GM19043 (cell line): ENCODE measurements around the gene CACNA1D.

Experiments used
- ATAC-seq: cut with Tn5 transposase; IDR thresholded peaks from one replicate; pipeline ENCODE4 v1.9.1; 2021; ENCODE audit warnings: low read depth; ENCODE audit not compliant: unreplicated experiment

The CACNA1D gene

GRCh38 chr3:53675942-53676341 lies 181.5 kb downstream of the CACNA1D start:
- no peak for ATAC-seq

- ATAC-seq: no peak
Measured at GRCh38 chr3:53677413-53677812, 183.0 kb downstream of the CACNA1D start.

GRCh38 chr3:53680028-53680427 lies 185.6 kb downstream of the CACNA1D start:
- ATAC-seq: no peak

- ATAC-seq: no peak
Measured at GRCh38 chr3:53682807-53683206, 188.4 kb downstream of the CACNA1D start.

GRCh38 chr3:53688066-53688465 lies 193.7 kb downstream of the CACNA1D start:
- no peak for ATAC-seq

GRCh38 chr3:53688989-53689388 lies 194.6 kb downstream of the CACNA1D start:
- no peak for ATAC-seq

- no peak for ATAC-seq
Measured at GRCh38 chr3:53689681-53690080, 195.3 kb downstream of the CACNA1D start.

GRCh38 chr3:53690521-53690920 lies 196.1 kb downstream of the CACNA1D start:
- ATAC-seq: no peak

GRCh38 chr3:53691349-53691748 lies 196.9 kb downstream of the CACNA1D start:
- ATAC-seq: no peak

GRCh38 chr3:53691885-53692284 lies 197.5 kb downstream of the CACNA1D start:
- no peak for ATAC-seq

GRCh38 chr3:53693451-53693850 lies 199.0 kb downstream of the CACNA1D start:
- ATAC-seq: no peak

GRCh38 chr3:53694046-53694445 lies 199.6 kb downstream of the CACNA1D start:
- ATAC-seq: no peak

- no peak for ATAC-seq
Measured at GRCh38 chr3:53694666-53695323, 200.4 kb downstream of the CACNA1D start.

- no peak for ATAC-seq
Measured at GRCh38 chr3:53695324-53695690, 200.9 kb downstream of the CACNA1D start.

- no peak for ATAC-seq
Measured at GRCh38 chr3:53696401-53697172, 202.2 kb downstream of the CACNA1D start.

- no peak for ATAC-seq
Measured at GRCh38 chr3:53700441-53700840, 206.0 kb downstream of the CACNA1D start.

GRCh38 chr3:53702776-53703530 lies 208.5 kb downstream of the CACNA1D start:
- ATAC-seq: no peak

GRCh38 chr3:53703630-53704362 lies 209.4 kb downstream of the CACNA1D start:
- no peak for ATAC-seq

GRCh38 chr3:53704363-53704725 lies 209.9 kb downstream of the CACNA1D start:
- no peak for ATAC-seq

- ATAC-seq: no peak
Measured at GRCh38 chr3:53705024-53705745, 210.8 kb downstream of the CACNA1D start.
